Measurements from ENCODE around the gene DLGAP4. TPM values are rescaled to one million over a fixed set of nuclear protein-coding genes. Genes with fewer than 3 reads are reported as not detected.
A peak's percentile ranks its signal among the peaks of the same experiment; 100 is the strongest.

DLGAP4 gene
- total and polyA plus RNA-seq, 9 donors: 18.2 to 75.9 (median 53.1) TPM

- H3K27me3 ChIP-seq: no peaks in the 10 kb centered on the region
- TF ChIP-seq POLR2A (IDR thresholded peaks at IDR 0.05) (no peak), CTCF (IDR thresholded peaks at IDR 0.05) (no peak), EP300 (IDR thresholded peaks at IDR 0.05) (no peak)
- peaks cover 26% of the 10 kb centered on the region for H3K4me1 ChIP-seq (ENCODE audit: insufficient read depth)
- DNase-seq: peak in 1 of 5 donors; percentile 51
- H3K36me3 ChIP-seq: no peaks in the 10 kb centered on the region
- WGBS, 3 donors: 33 to 43% (median 37%) methylated on average over 10 of the region's 10 CpGs
- peak overlapping the region; percentile 90 for H3K4me3 ChIP-seq
- intact Hi-C loops (cut with DNase I): loop anchor here in 3 of 4 donors (5.0 to 10.0 kb wide), 3 partner anchors 75 to 798 kb away; partner anchors contain the start of gene RBM39 (in 1 of the 3)
- H3K9me3 ChIP-seq: no peaks in the 10 kb centered on the region
- H3K27ac ChIP-seq: peak overlapping the region; percentile 89 to 94
Measured at GRCh38 chr20:36542516-36543183, 236.5 kb downstream of the DLGAP4 start.

- no peaks in the 10 kb centered on the region for H3K9me3 ChIP-seq
- intact Hi-C loops (cut with DNase I): loop anchor here in 3 of 4 donors (5.0 to 10.0 kb wide), 3 partner anchors 76 to 799 kb away; partner anchors contain the start of gene RBM39 (in 1 of the 3)
- WGBS, 3 donors: 13 to 23% (median 22%) methylated on average over 12 to 14 of the region's 14 CpGs
- H3K27me3 ChIP-seq: no peaks in the 10 kb centered on the region
- no peak for TF ChIP-seq CTCF (IDR thresholded peaks at IDR 0.05)
- no peak for TF ChIP-seq POLR2A (IDR thresholded peaks at IDR 0.05)
- no peak for TF ChIP-seq EP300 (IDR thresholded peaks at IDR 0.05)
- H3K27ac ChIP-seq: peak overlapping the region; percentile 89 to 94
- no peaks in the 10 kb centered on the region for H3K36me3 ChIP-seq
- H3K4me3 ChIP-seq: peak overlapping the region; percentile 90
- DNase-seq: peak; percentile 72 to 87 (median 83)
- H3K4me1 ChIP-seq (ENCODE audit: insufficient read depth): peaks cover 23% of the 10 kb centered on the region
Measured at GRCh38 chr20:36543184-36544133, 237.3 kb downstream of the DLGAP4 start.

- WGBS, 3 donors: 31 to 44% (median 38%) methylated on average over 15 of the region's 15 CpGs
- Histone ChIP-seq H3K27me3 (no peaks in the 10 kb centered on the region), H3K4me3 (peak overlapping the region; percentile 90), H3K27ac (peak overlapping the region; percentile 89 to 94), H3K36me3 (no peaks in the 10 kb centered on the region), H3K4me1 (ENCODE audit: insufficient read depth) (peaks cover 18% of the 10 kb centered on the region), H3K9me3 (no peaks in the 10 kb centered on the region)
- intact Hi-C loops (cut with DNase I): loop anchor here in 3 of 4 donors (5.0 to 10.0 kb wide), 3 partner anchors 77 to 800 kb away; partner anchors contain the start of gene RBM39 (in 1 of the 3)
- peak in 3 of 5 donors; percentile 45 to 61 (median 57) for DNase-seq
- TF ChIP-seq CTCF (IDR thresholded peaks at IDR 0.05) (no peak), EP300 (IDR thresholded peaks at IDR 0.05) (no peak), POLR2A (IDR thresholded peaks at IDR 0.05) (no peak)
Measured at GRCh38 chr20:36544134-36545018, 238.2 kb downstream of the DLGAP4 start.

Data from ovary (tissue), 9 donors.